ENCODE measurements around the gene IER5L.

The IER5L gene

DNA sequence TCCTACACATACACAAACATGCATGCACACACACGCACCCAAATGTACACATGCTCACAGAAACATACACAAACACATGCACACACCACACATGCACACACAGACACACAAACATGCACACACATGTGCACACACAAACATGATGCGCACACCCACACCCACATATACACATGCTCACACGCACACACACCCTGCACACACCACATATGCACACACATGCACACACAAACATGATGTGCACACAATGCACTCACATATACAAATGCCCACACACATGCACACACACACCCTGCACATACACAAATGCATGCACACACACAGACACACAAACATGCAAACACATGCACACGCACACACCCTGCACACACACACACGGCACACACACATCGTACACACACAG lies 7.3 kb upstream of the IER5L start:
- Histone ChIP-seq H3K4me3 (ENCODE audit: low read depth, low read length) (no peak overlapping the region), H2AFZ (no peak overlapping the region), H3K9ac (no peak overlapping the region), H3K27me3 (ENCODE audit: control insufficient read depth, insufficient read depth, low read length) (no peaks in the 10 kb centered on the region), H3K79me2 (no peaks in the 10 kb centered on the region), H3K27ac (no peak overlapping the region), H3K4me1 (no peaks in the 10 kb centered on the region), H3K9me3 (ENCODE audit: control insufficient read depth, low read length) (no peaks in the 10 kb centered on the region), H3K4me2 (ENCODE audit: low read length) (no peak overlapping the region), H3K36me3 (ENCODE audit: control insufficient read depth, insufficient read depth, low read length) (no peaks in the 10 kb centered on the region)
- TF ChIP-seq, protein P1, sequence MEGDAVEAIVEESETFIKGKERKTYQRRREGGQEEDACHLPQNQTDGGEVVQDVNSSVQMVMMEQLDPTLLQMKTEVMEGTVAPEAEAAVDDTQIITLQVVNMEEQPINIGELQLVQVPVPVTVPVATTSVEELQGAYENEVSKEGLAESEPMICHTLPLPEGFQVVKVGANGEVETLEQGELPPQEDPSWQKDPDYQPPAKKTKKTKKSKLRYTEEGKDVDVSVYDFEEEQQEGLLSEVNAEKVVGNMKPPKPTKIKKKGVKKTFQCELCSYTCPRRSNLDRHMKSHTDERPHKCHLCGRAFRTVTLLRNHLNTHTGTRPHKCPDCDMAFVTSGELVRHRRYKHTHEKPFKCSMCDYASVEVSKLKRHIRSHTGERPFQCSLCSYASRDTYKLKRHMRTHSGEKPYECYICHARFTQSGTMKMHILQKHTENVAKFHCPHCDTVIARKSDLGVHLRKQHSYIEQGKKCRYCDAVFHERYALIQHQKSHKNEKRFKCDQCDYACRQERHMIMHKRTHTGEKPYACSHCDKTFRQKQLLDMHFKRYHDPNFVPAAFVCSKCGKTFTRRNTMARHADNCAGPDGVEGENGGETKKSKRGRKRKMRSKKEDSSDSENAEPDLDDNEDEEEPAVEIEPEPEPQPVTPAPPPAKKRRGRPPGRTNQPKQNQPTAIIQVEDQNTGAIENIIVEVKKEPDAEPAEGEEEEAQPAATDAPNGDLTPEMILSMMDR (IDR thresholded peaks at IDR 0.05): no peak

DNA sequence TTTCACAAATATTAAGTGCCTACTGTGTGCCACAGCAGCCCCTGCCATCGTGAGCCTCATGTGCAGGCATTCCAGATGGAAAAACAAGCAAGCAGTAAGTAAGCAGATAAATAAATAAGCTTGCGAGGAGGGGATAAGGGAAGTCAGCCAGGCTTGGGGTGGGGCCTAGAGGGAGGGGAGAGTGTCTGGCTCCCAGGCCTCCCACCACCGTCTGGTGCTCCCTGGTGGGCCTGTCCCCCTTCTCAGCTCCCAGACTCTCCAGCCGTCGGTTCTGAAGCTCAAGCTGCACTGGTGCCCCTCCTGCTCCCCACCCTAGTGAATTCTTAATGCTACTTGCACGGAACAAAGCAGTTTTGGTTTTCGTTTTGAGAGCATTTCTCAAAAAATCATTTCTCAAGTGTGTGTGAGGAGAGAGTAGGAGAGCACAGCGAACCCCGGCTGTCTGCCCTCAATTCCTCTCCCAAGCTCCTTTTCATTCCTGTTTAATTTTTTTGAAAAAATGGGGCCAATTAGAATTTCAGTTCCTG lies 6.6 kb upstream of the IER5L start:
- H3K4me3 ChIP-seq (ENCODE audit: low read depth, low read length): no peak overlapping the region
- no peaks in the 10 kb centered on the region for H3K4me1 ChIP-seq
- no peak overlapping the region for H3K9ac ChIP-seq
- H2AFZ ChIP-seq: no peak overlapping the region
- no peak overlapping the region for H3K27ac ChIP-seq
- TF ChIP-seq, protein P1 (IDR thresholded peaks at IDR 0.05): no peak
- H3K79me2 ChIP-seq: no peaks in the 10 kb centered on the region
- H3K4me2 ChIP-seq (ENCODE audit: low read length): no peak overlapping the region
- H3K27me3 ChIP-seq (ENCODE audit: control insufficient read depth, insufficient read depth, low read length): no peaks in the 10 kb centered on the region
- no peaks in the 10 kb centered on the region for H3K9me3 ChIP-seq (ENCODE audit: control insufficient read depth, low read length)
- no peaks in the 10 kb centered on the region for H3K36me3 ChIP-seq (ENCODE audit: control insufficient read depth, insufficient read depth, low read length)

DNA sequence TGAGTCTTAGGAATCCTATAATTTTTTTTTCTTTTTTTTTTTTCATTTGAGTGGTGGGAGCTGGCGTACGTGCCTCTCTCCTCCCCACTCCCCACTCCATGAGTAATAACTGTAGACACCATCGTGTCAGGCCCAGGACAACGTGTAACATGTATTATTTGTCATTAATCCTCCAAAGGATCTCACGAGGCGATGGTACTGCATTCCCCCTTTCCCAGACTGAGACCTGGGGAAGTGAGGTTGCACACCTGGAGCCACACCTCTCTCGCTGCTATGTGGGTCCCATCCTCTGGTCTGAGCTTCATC lies 6.1 kb upstream of the IER5L start:
- Histone ChIP-seq H2AFZ (no peak overlapping the region), H3K79me2 (no peaks in the 10 kb centered on the region), H3K4me3 (ENCODE audit: low read depth, low read length) (no peak overlapping the region), H3K27me3 (ENCODE audit: control insufficient read depth, insufficient read depth, low read length) (no peaks in the 10 kb centered on the region), H3K4me2 (ENCODE audit: low read length) (no peak overlapping the region), H3K9ac (no peak overlapping the region), H3K4me1 (no peaks in the 10 kb centered on the region), H3K9me3 (ENCODE audit: control insufficient read depth, low read length) (no peaks in the 10 kb centered on the region), H3K27ac (no peak overlapping the region), H3K36me3 (ENCODE audit: control insufficient read depth, insufficient read depth, low read length) (no peaks in the 10 kb centered on the region)
- TF ChIP-seq, protein P1 (IDR thresholded peaks at IDR 0.05): no peak

DNA sequence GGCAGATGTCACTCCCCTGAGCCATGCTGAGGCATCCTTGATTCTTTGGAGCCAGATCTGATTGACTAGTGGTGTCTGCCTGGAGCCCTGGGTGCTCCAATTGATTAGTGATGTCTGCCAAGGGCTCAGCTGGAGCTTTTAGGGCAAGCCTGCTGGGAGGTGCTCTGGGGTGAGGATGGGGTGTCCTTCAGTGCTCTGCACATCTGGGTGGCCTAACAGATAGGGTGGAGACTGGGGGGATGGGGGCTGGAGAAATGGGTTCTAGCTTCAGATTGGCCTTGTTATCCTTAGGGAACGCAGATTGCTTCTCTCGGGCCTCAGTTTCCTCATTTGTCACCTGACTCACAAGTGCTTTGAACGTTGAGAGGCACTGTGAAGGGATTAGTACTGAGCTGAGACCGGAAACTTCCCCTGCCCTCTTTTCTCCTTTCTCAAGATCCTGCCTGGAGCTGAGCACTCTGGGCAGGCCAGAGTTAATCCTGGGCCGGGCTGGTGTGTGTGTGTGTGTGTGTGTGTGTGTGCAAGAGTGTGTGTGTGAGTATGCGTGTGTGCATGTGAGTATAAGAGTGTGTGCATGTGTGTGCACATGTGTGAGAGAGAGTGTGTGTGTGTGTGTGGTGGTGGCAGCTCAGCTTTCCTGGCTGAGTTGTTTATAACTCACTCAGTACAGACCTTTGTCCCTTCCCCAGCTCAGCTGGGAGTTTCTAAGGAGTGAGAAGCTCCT lies 5.6 kb upstream of the IER5L start:
- H3K9ac ChIP-seq: no peak overlapping the region
- no peaks in the 10 kb centered on the region for H3K4me1 ChIP-seq
- no peaks in the 10 kb centered on the region for H3K27me3 ChIP-seq (ENCODE audit: control insufficient read depth, insufficient read depth, low read length)
- H3K36me3 ChIP-seq (ENCODE audit: control insufficient read depth, insufficient read depth, low read length): no peaks in the 10 kb centered on the region
- H3K4me2 ChIP-seq (ENCODE audit: low read length): no peak overlapping the region
- TF ChIP-seq, protein P1 (IDR thresholded peaks at IDR 0.05): no peak
- no peak overlapping the region for H3K27ac ChIP-seq
- no peak overlapping the region for H3K4me3 ChIP-seq (ENCODE audit: low read depth, low read length)
- no peaks in the 10 kb centered on the region for H3K79me2 ChIP-seq
- no peak overlapping the region for H2AFZ ChIP-seq
- no peaks in the 10 kb centered on the region for H3K9me3 ChIP-seq (ENCODE audit: control insufficient read depth, low read length)

All from parathyroid adenoma (tissue), 2 donors.